NCI-H2107 (cell line): ENCODE results near the gene GLIPR2.
"Not testable (repeated sequence)": the region's sequence is repeated elsewhere in the genome, so short reads cannot be mapped to it uniquely, and the experiment has no call there.

Source experiments
- DNase-seq: peaks from one replicate; lab custom pipeline; 2025; lab: John Stamatoyannopoulos, UW

GLIPR2 gene

GRCh38 chr9:36163786-36164170 is 27.2 kb downstream of the GLIPR2 start:
- DNase-seq: no peak

- DNase-seq: no peak
These were observed 27.8 kb downstream of the GLIPR2 start for GRCh38 chr9:36164372-36164771.

GRCh38 chr9:36164989-36165388 is 28.5 kb downstream of the GLIPR2 start:
- no peak for DNase-seq

GRCh38 chr9:36165826-36166167 is 29.3 kb downstream of the GLIPR2 start:
- DNase-seq: no peak

- DNase-seq: peak; percentile 56
These were observed 29.8 kb downstream of the GLIPR2 start for GRCh38 chr9:36166168-36166927.

GRCh38 chr9:36169166-36169565 is 32.6 kb downstream of the GLIPR2 start, which contains the start of gene CCIN:
Gene CCIN, plus strand, starts transcription at chr9:36169388. Its CDS starts 115 bp downstream, at chr9:36169503.
- no peak for DNase-seq

GRCh38 chr9:36169708-36170107 is 33.2 kb downstream of the GLIPR2 start:
- DNase-seq: no peak

- DNase-seq: no peak
These were observed 34.0 kb downstream of the GLIPR2 start for GRCh38 chr9:36170531-36170930.

- no peak for DNase-seq
These were observed 37.3 kb downstream of the GLIPR2 start for GRCh38 chr9:36173861-36174260.

GRCh38 chr9:36174271-36174670 is 37.7 kb downstream of the GLIPR2 start:
- no peak for DNase-seq

- no peak for DNase-seq
These were observed 38.2 kb downstream of the GLIPR2 start for GRCh38 chr9:36174731-36175130.

- DNase-seq: not testable (repeated sequence)
These were observed 38.7 kb downstream of the GLIPR2 start for GRCh38 chr9:36175209-36175608.

GRCh38 chr9:36176496-36176895 is 40.0 kb downstream of the GLIPR2 start:
- DNase-seq: not testable (repeated sequence)

GRCh38 chr9:36177571-36177970 is 41.0 kb downstream of the GLIPR2 start:
- no peak for DNase-seq

GRCh38 chr9:36180243-36180642 is 43.7 kb downstream of the GLIPR2 start:
- DNase-seq: not testable (repeated sequence)

- DNase-seq: no peak
These were observed 50.9 kb downstream of the GLIPR2 start for GRCh38 chr9:36187414-36187813.

GRCh38 chr9:36188212-36188611 is 51.7 kb downstream of the GLIPR2 start:
- DNase-seq: no peak

- no peak for DNase-seq
These were observed 53.4 kb downstream of the GLIPR2 start for GRCh38 chr9:36189976-36190375.

- DNase-seq: peak; percentile 94
These were observed 54.1 kb downstream of the GLIPR2 start, which contains the start of gene CLTA for GRCh38 chr9:36190388-36191289. Gene CLTA, plus strand, starts transcription at chr9:36190921. Its CDS starts 136 bp downstream, at chr9:36191057.

- no peak for DNase-seq
These were observed 54.7 kb downstream of the GLIPR2 start for GRCh38 chr9:36191290-36191645.

- no peak for DNase-seq
These were observed 55.2 kb downstream of the GLIPR2 start for GRCh38 chr9:36191686-36192085.

- DNase-seq: no peak
These were observed 55.7 kb downstream of the GLIPR2 start for GRCh38 chr9:36192196-36192595.

GRCh38 chr9:36193023-36193422 is 56.5 kb downstream of the GLIPR2 start:
- no peak for DNase-seq
